GM12892 (cell line): ENCODE data around the gene TTR.

Experiments used
- POLR2A ChIP-seq: IDR thresholded peaks from 2 replicates; pipeline ENCODE4 v1.6.1; 2011; ENCODE audit warnings: low read depth, low read length, control low read depth
- TAF1 ChIP-seq: IDR thresholded peaks from 2 replicates; pipeline ENCODE4 v1.6.1; 2011; ENCODE audit warnings: low read depth, mild to moderate bottlenecking, control low read depth, low read length, borderline replicate concordance

DNA sequence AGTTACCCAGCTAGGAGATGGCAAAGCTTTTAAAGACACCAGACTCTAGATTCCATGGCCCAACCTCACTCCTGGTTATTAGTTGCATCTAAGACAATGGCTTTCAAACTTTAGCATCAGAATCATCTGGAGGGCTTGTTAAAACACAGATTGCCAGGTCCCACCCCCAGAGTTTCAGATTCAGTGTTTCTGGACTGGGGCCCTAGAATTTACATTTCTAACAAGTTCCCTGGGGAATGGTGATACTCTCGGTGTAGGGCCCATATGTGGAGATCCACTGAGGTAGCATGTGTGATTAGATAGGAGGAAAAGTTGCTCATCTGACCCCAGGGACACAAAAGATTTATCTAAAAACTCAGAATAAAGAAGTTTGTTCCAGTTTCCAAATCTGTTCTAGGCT lies 14.5 kb upstream of the TTR start:
- TF ChIP-seq POLR2A = no peak
- TF ChIP-seq TAF1 = no peak
